Common myeloid progenitor, CD34-positive (primary cell): ENCODE data around the gene DGKG.

Experiments used
- CTCF ChIA-PET: fragments of 350-600 bp; sonication (Branson Sonifier 250); formaldehyde crosslinking; loops from one replicate; lab custom pipeline; 2021; ENCODE audit warnings: antibody characterized with exemption; lab: Charles Lee
- POLR2A ChIA-PET: fragments of 350-600 bp; sonication (Branson Sonifier 250); formaldehyde crosslinking; loops from one replicate; lab custom pipeline; 2021; ENCODE audit warnings: antibody characterized with exemption; lab: Charles Lee
- DNase-seq, 3 donors: peaks; one replicate each; pipeline versions ENCODE4 v3.0.0 to v3.0.0-alpha.2; 2013
- H3K27ac ChIP-seq, 2 experiments: 1 replicate in 1 of 2; 2 replicates in 1 of 2; pipeline ENCODE4 v1.7.0; 2013; ENCODE audit warnings: inconsistent platforms in 2 of 2, low read length in 2 of 2, mild to moderate bottlenecking in 2 of 2, low read depth in 1 of 2, moderate library complexity in 1 of 2; ENCODE audit not compliant: severe bottlenecking in 2 of 2, insufficient read depth in 1 of 2, poor library complexity in 1 of 2
- H3K27me3 ChIP-seq, 5 experiments: replicated peaks in 2 of 5; 1 replicate in 3 of 5; 2 replicates in 2 of 5; pipeline versions ENCODE4 v1.6.1 to v1.7.0; 2013; ENCODE audit warnings: low read length in 4 of 5, mild to moderate bottlenecking in 2 of 5, moderate library complexity in 2 of 5, inconsistent platforms in 1 of 5; ENCODE audit not compliant: insufficient read depth in 5 of 5, control insufficient read depth in 4 of 5
- H3K36me3 ChIP-seq, 4 experiments: 1 replicate in 2 of 4; 2 replicates in 2 of 4; pipeline versions ENCODE4 v1.6.1 to v1.7.0; 2013; ENCODE audit warnings: low read length in 3 of 4, control low read depth in 1 of 4, mild to moderate bottlenecking in 1 of 4; ENCODE audit not compliant: control insufficient read depth in 4 of 4, insufficient read depth in 4 of 4
- H3K4me1 ChIP-seq, 4 experiments: 1 replicate in 3 of 4; 2 replicates in 1 of 4; pipeline versions ENCODE4 v1.6.1 to v1.7.1; 2013; ENCODE audit warnings: low read length in 3 of 4, mild to moderate bottlenecking in 3 of 4, control low read depth in 1 of 4, inconsistent platforms in 1 of 4, moderate library complexity in 1 of 4; ENCODE audit not compliant: control insufficient read depth in 4 of 4, insufficient read depth in 4 of 4; ENCODE audit errors: control extremely low read depth in 1 of 4
- H3K4me3 ChIP-seq, 7 experiments: 1 replicate in 4 of 7; 2 replicates in 3 of 7; pipeline versions ENCODE4 v1.5.1 to v1.7.0; 2013; ENCODE audit warnings: mild to moderate bottlenecking in 7 of 7, low read length in 6 of 7, moderate library complexity in 6 of 7, inconsistent platforms in 2 of 7, low read depth in 2 of 7, control low read depth in 1 of 7; ENCODE audit not compliant: insufficient read depth in 4 of 7, control insufficient read depth in 1 of 7; ENCODE audit errors: extremely low read depth in 1 of 7
- H3K9me3 ChIP-seq, 5 experiments: 1 replicate in 4 of 5; 2 replicates in 1 of 5; pipeline versions ENCODE4 v1.6.1 to v1.7.1; 2013; ENCODE audit warnings: low read length in 4 of 5, mild to moderate bottlenecking in 2 of 5, inconsistent platforms in 1 of 5, low read depth in 1 of 5, moderate library complexity in 1 of 5; ENCODE audit not compliant: control insufficient read depth in 4 of 5, insufficient read depth in 2 of 5; ENCODE audit errors: control extremely low read depth in 1 of 5
- WGBS: methylation state at CpG from one replicate; pipeline ENCODE4 v1.1.5; 2013; ENCODE audit not compliant: insufficient coverage; 5-methylcytosine and 5-hydroxymethylcytosine counted together

DGKG gene

GRCh38 chr3:186260726-186261125 is 101.3 kb downstream of the DGKG start:
- Histone ChIP-seq H3K27ac (no peak overlapping the region), H3K9me3 (no peaks in the 10 kb centered on the region), H3K4me3 (no peak overlapping the region), H3K27me3 (no peaks in the 10 kb centered on the region), H3K4me1 (peaks cover 0 to 6% (median 2%) of the 10 kb centered on the region in 4 experiments), H3K36me3 (no peaks in the 10 kb centered on the region)
- DNase-seq: no peak
- ChIA-PET POLR2A (no interaction called here), CTCF (interaction anchor here (0.8 to 13.2 kb wide), 11 partner anchors 10 to 280 kb away, joined by 3 to 232 read pairs (median 4); partner anchors contain the start of gene CRYGS)
- no CpG with 5 or more reads among the region's 4 CpGs for WGBS

GRCh38 chr3:186259612-186260383 is 102.2 kb downstream of the DGKG start:
- H3K4me1 ChIP-seq: peaks cover 0 to 14% (median 9%) of the 10 kb centered on the region in 4 experiments
- CTCF ChIA-PET: interaction anchor here (0.7 to 13.2 kb wide), 30 partner anchors 10 to 600 kb away, joined by 3 to 232 read pairs (median 4); partner anchors contain the start of genes CRYGS and DGKG
- H3K9me3 ChIP-seq: no peaks in the 10 kb centered on the region
- 23% methylated on average over 10 of the region's 15 CpGs for WGBS
- DNase-seq: peak; percentile 69 to 76 (median 72)
- no peaks in the 10 kb centered on the region for H3K36me3 ChIP-seq
- H3K27me3 ChIP-seq: no peaks in the 10 kb centered on the region
- no peak overlapping the region for H3K27ac ChIP-seq
- H3K4me3 ChIP-seq: peak overlapping the region in 1 of 7 experiments; percentile 19
- POLR2A ChIA-PET: no interaction called here

GRCh38 chr3:186258968-186259367 is 103.1 kb downstream of the DGKG start:
- H3K9me3 ChIP-seq: no peaks in the 10 kb centered on the region
- no peak overlapping the region for H3K4me3 ChIP-seq
- no peaks in the 10 kb centered on the region for H3K36me3 ChIP-seq
- ChIA-PET CTCF (interaction anchor here (0.7 to 13.2 kb wide), 26 partner anchors 9 to 599 kb away, joined by 3 to 232 read pairs (median 4); partner anchors contain the start of genes CRYGS and DGKG), POLR2A (no interaction called here)
- WGBS: 80% methylated on average over 12 of the region's 12 CpGs
- H3K27me3 ChIP-seq: no peaks in the 10 kb centered on the region
- H3K4me1 ChIP-seq: peaks cover 5 to 22% (median 18%) of the 10 kb centered on the region in 4 experiments
- H3K27ac ChIP-seq: no peak overlapping the region
- no peak for DNase-seq

GRCh38 chr3:186257866-186258265 is 104.2 kb downstream of the DGKG start:
- H3K27me3 ChIP-seq: no peaks in the 10 kb centered on the region
- POLR2A ChIA-PET: no interaction called here
- H3K4me1 ChIP-seq: peaks cover 7 to 32% (median 23%) of the 10 kb centered on the region in 4 experiments
- no peaks in the 10 kb centered on the region for H3K9me3 ChIP-seq
- 69% methylated on average over 4 of the region's 6 CpGs for WGBS
- CTCF ChIA-PET: interaction anchor here (0.9 to 13.2 kb wide), 8 partner anchors 14 to 360 kb away, joined by 3 to 232 read pairs (median 6); partner anchors contain the start of gene CRYGS
- DNase-seq: no peak
- no peak overlapping the region for H3K27ac ChIP-seq
- H3K36me3 ChIP-seq: no peaks in the 10 kb centered on the region
- no peak overlapping the region for H3K4me3 ChIP-seq

- 94% methylated on average over 12 of the region's 19 CpGs for WGBS
- ChIA-PET POLR2A (no interaction called here), CTCF (interaction anchor here (1.0 to 13.2 kb wide), 3 partner anchors 13 to 284 kb away, joined by 3 to 232 read pairs (median 5); partner anchors contain the start of gene CRYGS)
- Histone ChIP-seq H3K36me3 (no peaks in the 10 kb centered on the region), H3K9me3 (no peaks in the 10 kb centered on the region), H3K4me1 (peaks cover 7 to 42% (median 30%) of the 10 kb centered on the region in 4 experiments), H3K27ac (no peak overlapping the region), H3K27me3 (no peaks in the 10 kb centered on the region), H3K4me3 (no peak overlapping the region)
- DNase-seq: peak; percentile 34 to 57 (median 54)
Measured at GRCh38 chr3:186255703-186256331, 106.2 kb downstream of the DGKG start.

GRCh38 chr3:186254676-186255650 is 107.1 kb downstream of the DGKG start:
- Histone ChIP-seq H3K27me3 (no peaks in the 10 kb centered on the region), H3K4me1 (peaks cover 7 to 42% (median 30%) of the 10 kb centered on the region in 4 experiments), H3K4me3 (peak overlapping the region in 4 of 7 experiments; percentile 12 to 33 (median 19)), H3K36me3 (no peaks in the 10 kb centered on the region), H3K27ac (no peak overlapping the region), H3K9me3 (no peaks in the 10 kb centered on the region)
- ChIA-PET CTCF (interaction anchor here (1.0 to 13.2 kb wide), 6 partner anchors 10 to 285 kb away, joined by 3 to 232 read pairs (median 4); partner anchors contain the start of gene CRYGS), POLR2A (no interaction called here)
- DNase-seq: peak; percentile 48 to 92 (median 88)
- WGBS: 63% methylated on average over 15 of the region's 17 CpGs
